GM23338 (cell line): ENCODE results near the gene AHNAK2. TPM values are rescaled to one million over a fixed set of nuclear protein-coding genes. Genes with fewer than 3 reads are reported as not detected.

Source experiments
- ATAC-seq: fragments of 200-7000 bp; cut with Tn5 transposase; 3 replicates; pipeline ENCODE4 v1.9.1; 2020
- DNase-seq: peaks from one replicate; pipeline ENCODE4 v3.0.0-alpha.2; 2015; ENCODE audit warnings: low spot score
- H2AFZ ChIP-seq: fragments of 200-600 bp; sonication (generic); 2 replicates; pipeline ENCODE4 v1.8.0; 2016; ENCODE audit warnings: antibody characterized with exemption, mild to moderate bottlenecking, moderate library complexity
- H3F3A ChIP-seq: fragments of 200-600 bp; sonication (generic); replicated peaks from 2 replicates; pipeline ENCODE4 v1.8.0; 2017; ENCODE audit warnings: antibody characterized with exemption, mixed run types, low read depth
- H3K27ac ChIP-seq: fragments of 200-600 bp; sonication (generic); 2 replicates; pipeline ENCODE4 v1.6.1; 2016; ENCODE audit warnings: low read depth
- H3K27me3 ChIP-seq: fragments of 200-600 bp; sonication (generic); 2 replicates; pipeline ENCODE4 v1.8.0; 2016; ENCODE audit warnings: mild to moderate bottlenecking, mixed run types, moderate library complexity; ENCODE audit not compliant: insufficient read depth
- H3K36me3 ChIP-seq: fragments of 200-600 bp; sonication (generic); 2 replicates; pipeline ENCODE4 v1.8.0; 2016; ENCODE audit warnings: mild to moderate bottlenecking; ENCODE audit not compliant: insufficient read depth
- H3K4me1 ChIP-seq: fragments of 200-600 bp; sonication (generic); 2 replicates; pipeline ENCODE4 v1.8.0; 2016; ENCODE audit warnings: mild to moderate bottlenecking, moderate library complexity; ENCODE audit not compliant: insufficient read depth
- H3K4me2 ChIP-seq: fragments of 200-600 bp; sonication (generic); 2 replicates; pipeline ENCODE4 v1.7.1; 2017; ENCODE audit warnings: mixed run types
- H3K4me3 ChIP-seq: fragments of 200-600 bp; sonication (generic); 2 replicates; pipeline ENCODE4 v1.6.1; 2016; ENCODE audit warnings: mixed run types
- H3K79me2 ChIP-seq: fragments of 200-600 bp; sonication (generic); replicated peaks from 2 replicates; pipeline ENCODE4 v1.8.0; 2017; ENCODE audit warnings: mild to moderate bottlenecking; ENCODE audit not compliant: insufficient read depth
- H3K9me2 ChIP-seq: fragments of 200-600 bp; sonication (generic); 2 replicates; pipeline ENCODE4 v1.8.0; 2017; ENCODE audit not compliant: insufficient read depth
- H4K20me1 ChIP-seq: fragments of 200-600 bp; sonication (generic); replicated peaks from 2 replicates; pipeline ENCODE4 v1.8.0; 2017; ENCODE audit warnings: mild to moderate bottlenecking; ENCODE audit not compliant: insufficient read depth
- H3K27ac Mint-ChIP-seq: 2 replicates; pipeline ENCODE4 v1.8.0; 2020; ENCODE audit warnings: inconsistent platforms, mild to moderate bottlenecking, moderate library complexity, mixed read lengths
- H3K27me3 Mint-ChIP-seq: 3 replicates; pipeline ENCODE4 v1.8.0; 2022; ENCODE audit warnings: low read depth, mild to moderate bottlenecking, moderate library complexity, mixed read lengths, inconsistent platforms; ENCODE audit not compliant: insufficient read depth, poor library complexity
- H3K36me3 Mint-ChIP-seq: 3 replicates; pipeline ENCODE4 v1.8.0; 2021; ENCODE audit warnings: low read depth, mild to moderate bottlenecking, inconsistent platforms, moderate library complexity, mixed read lengths
- H3K4me1 Mint-ChIP-seq: 3 replicates; pipeline ENCODE4 v1.8.0; 2020; ENCODE audit warnings: mild to moderate bottlenecking, inconsistent platforms, mixed read lengths
- H3K4me3 Mint-ChIP-seq: 3 replicates; pipeline ENCODE4 v1.8.0; 2021; ENCODE audit warnings: moderate library complexity, mild to moderate bottlenecking, inconsistent platforms, mixed read lengths
- H3K9me3 Mint-ChIP-seq: 3 replicates; pipeline ENCODE4 v1.8.0; 2020; ENCODE audit warnings: moderate library complexity, mild to moderate bottlenecking, inconsistent platforms, mixed read lengths
- CTCF ChIP-seq, 2 experiments: fragments of 200-600 bp in 1 of 2; sonication (generic) in 1 of 2; conservative IDR thresholded peaks; 2 replicates each; pipeline versions ENCODE4 v1.5.1 to v1.6.1; 2016 to 2017; ENCODE audit warnings: antibody characterized with exemption in 2 of 2, low read depth in 2 of 2, mild to moderate bottlenecking in 2 of 2, moderate library complexity in 1 of 2
- EZH2 ChIP-seq: fragments of 200-600 bp; sonication (generic); IDR thresholded peaks from one replicate; pipeline ENCODE4 v1.8.0; 2017; ENCODE audit warnings: antibody characterized with exemption, mild to moderate bottlenecking, low read depth; ENCODE audit not compliant: unreplicated experiment
- JUNB ChIP-seq: IDR thresholded peaks from one replicate; pipeline ENCODE4 v1.6.1; 2016; ENCODE audit warnings: antibody characterized with exemption; ENCODE audit not compliant: unreplicated experiment
- POLR2AphosphoS5 ChIP-seq: IDR thresholded peaks from 2 replicates; pipeline ENCODE4 v1.6.1; 2016; ENCODE audit warnings: antibody characterized with exemption, low read depth
- REST ChIP-seq: IDR thresholded peaks from one replicate; pipeline ENCODE4 v1.6.1; 2018; ENCODE audit warnings: antibody characterized with exemption; ENCODE audit not compliant: unreplicated experiment
- ZNF331 ChIP-seq: fragments of 250-450 bp; sonication (Bioruptor Pico); IDR thresholded peaks from 2 replicates; pipeline ENCODE4 v1.5.0; 2020; ENCODE audit warnings: low read depth, mild to moderate bottlenecking, moderate library complexity
- polyA plus RNA-seq: library from polyadenylated mRNA; unstranded; fragments of >200 nt; fragmentation: Nextera tagmentation; extraction: Ambion mirVana; gene quantifications from 2 replicates; pipeline ENCODE4 v1.2.1, GENCODE V29; 2016
- total RNA-seq: library from RNA; depleted of rRNA; stranded (reverse); fragments of >200 nt; shearing (Covaris generic); gene quantifications from 2 replicates; pipeline ENCODE4 v1.2.3, GENCODE V29; 2014
- TF ChIP-seq, protein P1 (sequence below): IDR thresholded peaks from 2 replicates; pipeline ENCODE4 v1.6.1; 2016; ENCODE audit warnings: antibody characterized with exemption

Gene AHNAK2
- total and polyA plus RNA-seq, 2 experiments from 2014 or later: 1.1 to 2.6 TPM

- no peaks in the 10 kb centered on the region for H3K79me2 ChIP-seq
- H3K4me3 ChIP-seq: no peak overlapping the region
- no peaks in the 10 kb centered on the region for H4K20me1 ChIP-seq
- no peaks in the 10 kb centered on the region for H3K9me2 ChIP-seq
- no peak overlapping the region for H2AFZ ChIP-seq
- H3F3A ChIP-seq: no peaks in the 10 kb centered on the region
- Mint-ChIP-seq H3K27ac (no peak overlapping the region), H3K4me3 (no peak overlapping the region), H3K36me3 (no peaks in the 10 kb centered on the region), H3K9me3 (no peaks in the 10 kb centered on the region), H3K4me1 (peaks cover 2% of the 10 kb centered on the region; the same call in 1 of the 3 replicates), H3K27me3 (peaks cover 23% of the 10 kb centered on the region)
- H3K36me3 ChIP-seq: no peaks in the 10 kb centered on the region
- H3K4me2 ChIP-seq: no peak overlapping the region
- peaks cover 23% of the 10 kb centered on the region for H3K27me3 ChIP-seq
- peak; percentile 20 for DNase-seq
- peak; percentile 35 for ATAC-seq
- TF ChIP-seq, protein P1, sequence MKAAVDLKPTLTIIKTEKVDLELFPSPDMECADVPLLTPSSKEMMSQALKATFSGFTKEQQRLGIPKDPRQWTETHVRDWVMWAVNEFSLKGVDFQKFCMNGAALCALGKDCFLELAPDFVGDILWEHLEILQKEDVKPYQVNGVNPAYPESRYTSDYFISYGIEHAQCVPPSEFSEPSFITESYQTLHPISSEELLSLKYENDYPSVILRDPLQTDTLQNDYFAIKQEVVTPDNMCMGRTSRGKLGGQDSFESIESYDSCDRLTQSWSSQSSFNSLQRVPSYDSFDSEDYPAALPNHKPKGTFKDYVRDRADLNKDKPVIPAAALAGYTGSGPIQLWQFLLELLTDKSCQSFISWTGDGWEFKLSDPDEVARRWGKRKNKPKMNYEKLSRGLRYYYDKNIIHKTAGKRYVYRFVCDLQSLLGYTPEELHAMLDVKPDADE: no peak
- TF ChIP-seq CTCF (conservative IDR thresholded peaks at IDR 0.05; ENCODE audit: low read depth in 2 of 2) (no peak), POLR2AphosphoS5 (no peak), JUNB (no peak), REST (no peak), EZH2 (no peak), ZNF331 (no peak)
- no peaks in the 10 kb centered on the region for H3K4me1 ChIP-seq
- no peak overlapping the region for H3K27ac ChIP-seq
Observed at GRCh38 chr14:104926619-104927431, 51.3 kb downstream of the AHNAK2 start.
